NCI-H1092 treated with DMSO at 0.1 percent for 48 hours (cell line): ENCODE results near the gene RBBP6.
"Not testable (repeated sequence)": the region's sequence is repeated elsewhere in the genome, so short reads cannot be mapped to it uniquely, and the experiment has no call there.

Experiments used
- DNase-seq: peaks from one replicate; lab custom pipeline; 2025; lab: John Stamatoyannopoulos, UW

Gene RBBP6

GRCh38 chr16:24539295-24539849 is at the start of gene RBBP6:
RBBP6 (plus strand) TSS chr16:24539566; CDS start chr16:24540627, 1,061 bp downstream.
- DNase-seq, result peak; percentile 97

DNA sequence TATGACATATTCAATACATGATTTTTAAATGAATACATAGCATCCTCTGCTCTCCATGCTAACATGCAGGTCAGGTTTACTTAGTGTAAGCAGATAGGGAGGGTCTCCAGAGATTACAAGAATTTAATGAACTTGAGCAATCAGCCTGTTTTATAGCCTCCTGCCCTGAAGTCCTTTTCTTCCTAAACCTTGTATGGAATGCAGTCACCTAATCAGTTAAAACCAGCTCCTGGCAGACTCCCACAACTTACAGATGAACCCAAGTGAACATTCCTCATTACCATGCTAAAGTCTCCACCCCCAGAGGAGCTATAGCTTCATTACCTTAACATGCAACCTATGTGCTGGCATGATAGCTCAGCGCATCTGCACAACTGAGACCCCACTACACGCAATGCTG is 48.5 kb upstream of the RBBP6 start:
- no peak for DNase-seq

GRCh38 chr16:24491731-24492130 is 47.6 kb upstream of the RBBP6 start:
- DNase-seq, result no peak

- DNase-seq, result no peak
These were observed 45.5 kb upstream of the RBBP6 start for GRCh38 chr16:24493821-24494220.

DNA sequence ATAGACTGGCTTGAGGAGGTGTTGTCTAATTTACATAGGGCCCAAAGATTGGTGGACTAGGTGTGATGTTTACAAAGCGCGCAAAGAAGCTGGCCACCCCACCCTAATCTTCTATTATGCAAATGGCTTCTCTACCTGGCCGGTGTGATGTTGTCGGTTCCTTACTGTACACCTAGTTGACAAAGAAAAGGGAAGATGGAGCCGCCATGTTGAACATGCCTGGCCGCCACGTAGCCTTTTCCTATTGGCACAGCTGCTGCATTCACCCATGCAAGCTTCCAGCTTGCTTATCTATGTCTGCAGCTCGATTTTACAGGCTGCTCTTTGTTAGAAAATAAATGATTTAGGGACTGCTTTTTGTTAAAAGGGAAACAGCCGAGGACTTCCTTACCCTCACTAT is 44.2 kb upstream of the RBBP6 start:
- DNase-seq, result not testable (repeated sequence)

DNA sequence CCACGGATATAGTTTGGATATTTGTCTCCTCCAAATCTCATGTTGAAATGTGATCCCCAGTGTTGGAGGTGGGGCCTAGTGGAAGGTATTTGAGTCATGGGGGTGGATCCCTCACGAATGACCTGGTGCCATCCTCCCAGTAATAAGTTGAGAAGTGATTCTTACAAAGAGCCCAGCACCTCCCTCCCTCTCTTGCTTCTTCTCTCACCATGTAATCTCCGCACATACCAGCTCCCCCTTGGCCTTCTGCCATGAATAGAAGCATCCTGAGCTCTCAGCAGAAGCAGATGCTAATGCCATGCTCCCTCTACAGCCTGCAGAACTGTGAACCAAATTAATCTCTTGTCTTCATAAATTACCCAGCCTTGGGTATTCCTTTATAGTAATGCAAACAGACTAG is 41.9 kb upstream of the RBBP6 start:
- DNase-seq, result no peak

DNA sequence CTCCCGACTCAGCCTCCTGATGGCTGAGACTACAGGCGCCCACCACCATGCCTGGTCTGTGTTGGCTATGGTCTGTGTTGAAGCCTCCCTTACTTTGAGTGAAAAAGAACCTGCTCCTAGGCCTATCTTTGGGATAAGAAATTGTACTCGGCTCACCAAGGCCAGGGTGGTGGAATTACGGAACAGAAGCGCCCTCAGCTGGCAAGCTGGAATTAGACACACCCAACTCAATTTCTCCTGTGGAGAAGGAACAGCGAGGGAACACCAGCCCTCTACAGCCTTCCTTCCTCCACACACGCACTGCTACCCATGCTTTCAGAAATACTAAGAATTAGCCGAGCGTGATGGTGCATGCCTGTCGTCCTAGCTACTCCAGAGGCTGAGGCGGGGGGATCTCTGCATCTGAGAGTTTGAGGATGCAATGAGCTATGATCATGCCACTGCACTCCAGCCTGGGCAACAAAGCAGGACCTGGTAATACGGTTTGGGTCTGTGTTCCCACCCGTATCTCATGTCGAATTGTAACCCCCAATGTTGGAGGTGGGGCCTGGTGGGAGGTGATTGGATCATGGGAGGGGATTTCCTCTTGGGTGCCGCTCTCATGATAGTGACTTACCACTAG is 40.1 kb upstream of the RBBP6 start:
- DNase-seq, result peak; percentile 38

DNA sequence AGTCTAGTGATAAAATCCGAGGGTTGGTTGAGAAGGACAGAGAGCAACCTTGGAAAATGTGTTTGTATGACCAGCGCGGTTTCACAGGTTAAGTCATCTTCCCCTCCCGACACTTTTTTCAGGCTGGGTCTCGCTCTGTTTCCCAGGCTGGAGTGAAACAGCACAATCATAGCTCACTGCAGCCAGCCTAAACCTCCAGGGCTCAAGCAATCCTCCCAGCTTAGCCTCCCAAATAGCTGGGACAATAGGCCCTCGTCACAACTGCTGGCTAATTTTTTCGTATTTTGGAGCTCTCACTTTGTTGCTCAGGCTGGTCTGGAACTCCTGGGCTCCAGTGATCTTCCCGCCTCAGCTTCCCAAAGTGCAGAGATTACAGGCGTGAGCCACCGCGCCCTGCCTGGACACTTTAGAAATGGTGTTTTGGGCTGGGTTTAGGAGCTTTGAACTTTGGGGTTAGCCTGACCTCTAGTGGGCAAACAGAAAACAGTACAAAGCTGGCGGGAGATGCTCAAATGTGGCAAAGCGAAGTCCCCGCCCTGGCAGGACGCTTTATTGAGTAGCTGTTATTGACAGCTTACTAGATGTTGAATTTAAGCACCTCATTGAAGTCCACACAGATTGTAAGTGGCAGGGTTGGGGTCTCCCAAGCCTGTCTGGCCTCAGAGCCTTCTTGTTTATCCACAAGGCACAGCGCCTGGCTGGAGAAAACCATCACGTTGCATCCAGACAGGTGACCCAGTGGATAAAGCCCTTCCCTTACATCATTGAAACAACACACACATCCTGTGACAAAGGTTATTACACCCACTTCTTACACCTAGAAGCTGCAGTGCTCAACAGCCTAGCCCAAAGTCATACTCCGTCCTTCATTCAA is 34.7 kb upstream of the RBBP6 start:
- peak; percentile 50 for DNase-seq

DNA sequence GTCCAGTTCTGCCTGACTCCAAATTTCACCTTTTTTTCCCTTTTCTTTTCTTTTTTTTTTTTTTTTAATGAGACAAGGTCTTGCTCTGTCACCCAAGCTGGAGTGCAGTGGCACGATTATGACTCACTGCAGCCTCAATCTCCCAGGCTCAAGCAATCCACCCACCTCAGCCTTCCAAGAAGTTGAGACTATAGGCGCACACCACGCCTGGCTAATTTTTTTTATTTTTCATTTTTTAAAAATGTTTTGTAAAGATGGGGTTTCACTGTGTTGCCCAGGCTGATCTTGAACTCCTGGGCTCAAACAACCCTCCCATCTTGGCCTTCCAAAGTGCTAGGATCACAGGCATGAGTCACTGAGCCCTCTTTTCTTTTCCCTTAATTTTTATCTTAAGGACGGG is 33.4 kb upstream of the RBBP6 start:
- DNase-seq, result no peak

DNA sequence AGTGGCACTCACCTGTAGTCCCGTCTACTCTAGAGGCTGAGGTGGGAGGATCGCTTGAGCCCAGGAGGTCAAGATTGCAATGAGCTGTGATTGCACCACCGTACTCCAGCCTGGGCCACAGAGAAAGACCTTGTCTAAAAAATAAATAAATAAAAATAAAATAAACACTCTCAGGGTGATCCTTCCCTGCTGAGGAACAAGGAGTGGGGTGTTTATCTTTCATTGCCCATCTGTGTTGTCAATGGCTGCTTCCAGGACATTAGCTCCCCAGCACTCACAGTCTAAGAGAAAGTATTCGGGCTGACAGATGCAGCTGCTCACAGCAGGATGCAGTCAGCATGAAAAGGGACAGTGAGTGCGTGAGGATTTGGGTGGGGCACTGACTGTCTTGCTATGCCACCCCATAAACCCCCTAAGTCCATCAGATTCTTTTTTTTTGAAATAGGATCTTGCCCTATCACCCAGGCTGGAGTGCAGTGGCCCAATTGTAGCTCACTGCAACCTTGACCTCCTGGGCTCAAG is 31.3 kb upstream of the RBBP6 start:
- no peak for DNase-seq

- no peak for DNase-seq
These were observed 30.8 kb upstream of the RBBP6 start for GRCh38 chr16:24508614-24509013.

GRCh38 chr16:24509536-24509935 is 29.8 kb upstream of the RBBP6 start:
- no peak for DNase-seq

DNA sequence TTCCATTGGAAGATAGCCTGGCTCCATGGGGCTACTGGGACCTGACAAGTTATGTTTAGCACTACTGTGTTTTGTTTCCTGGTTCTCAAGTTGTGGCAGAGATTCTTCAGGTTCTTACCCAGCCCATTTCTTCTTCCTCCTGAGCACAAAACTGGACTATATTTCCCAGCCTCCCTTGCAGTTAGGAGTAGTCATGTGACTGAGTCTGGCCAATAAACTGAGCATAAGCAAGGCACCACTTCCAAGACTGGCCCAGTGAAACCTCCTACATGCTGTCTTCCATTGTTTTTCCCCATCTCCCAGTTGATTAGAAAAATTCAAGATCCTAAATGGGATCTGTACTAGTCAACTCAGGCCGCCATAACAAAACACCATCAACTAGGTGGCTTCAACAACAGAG is 28.2 kb upstream of the RBBP6 start:
- DNase-seq, result no peak

DNA sequence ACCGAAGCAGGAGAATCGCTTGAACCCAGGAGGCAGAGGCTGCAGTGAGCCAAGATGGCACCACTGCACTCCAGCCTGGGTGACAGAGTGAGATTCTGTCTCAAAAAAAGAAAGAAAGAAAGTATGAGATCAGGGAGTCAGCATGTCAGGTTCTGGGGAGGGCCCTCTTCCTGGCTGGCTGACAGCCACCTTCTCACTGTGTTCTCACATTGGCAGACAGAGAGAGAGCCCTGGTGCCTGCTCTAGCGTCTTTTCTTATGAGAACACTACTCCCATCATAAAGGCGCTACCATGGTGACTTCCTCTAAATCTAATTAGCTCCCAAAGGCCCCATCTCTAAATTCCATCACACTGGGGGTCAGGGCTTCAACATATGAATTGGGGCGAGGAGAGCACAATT is 27.6 kb upstream of the RBBP6 start:
- DNase-seq, result no peak

DNA sequence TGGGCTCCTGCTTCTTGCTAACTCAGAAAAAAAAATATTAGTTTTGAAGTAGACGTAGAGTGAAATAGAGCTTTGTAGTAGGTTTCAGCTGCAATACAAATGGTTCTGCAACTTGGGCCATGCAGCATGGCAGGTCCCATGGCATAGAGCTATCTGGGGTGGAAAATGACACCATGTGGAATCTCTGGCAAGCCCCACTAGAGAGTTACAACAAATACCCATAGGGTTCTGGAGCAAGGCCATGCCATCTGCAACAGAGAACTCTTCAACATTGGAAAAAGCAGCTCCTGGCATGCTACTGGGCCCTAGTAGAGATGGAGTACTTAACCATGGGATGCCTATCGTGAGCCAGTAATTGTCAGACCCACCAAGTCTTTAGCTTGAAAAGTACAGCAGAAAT is 25.3 kb upstream of the RBBP6 start:
- no peak for DNase-seq

- DNase-seq, result no peak
These were observed 24.2 kb upstream of the RBBP6 start for GRCh38 chr16:24515186-24515585.

DNA sequence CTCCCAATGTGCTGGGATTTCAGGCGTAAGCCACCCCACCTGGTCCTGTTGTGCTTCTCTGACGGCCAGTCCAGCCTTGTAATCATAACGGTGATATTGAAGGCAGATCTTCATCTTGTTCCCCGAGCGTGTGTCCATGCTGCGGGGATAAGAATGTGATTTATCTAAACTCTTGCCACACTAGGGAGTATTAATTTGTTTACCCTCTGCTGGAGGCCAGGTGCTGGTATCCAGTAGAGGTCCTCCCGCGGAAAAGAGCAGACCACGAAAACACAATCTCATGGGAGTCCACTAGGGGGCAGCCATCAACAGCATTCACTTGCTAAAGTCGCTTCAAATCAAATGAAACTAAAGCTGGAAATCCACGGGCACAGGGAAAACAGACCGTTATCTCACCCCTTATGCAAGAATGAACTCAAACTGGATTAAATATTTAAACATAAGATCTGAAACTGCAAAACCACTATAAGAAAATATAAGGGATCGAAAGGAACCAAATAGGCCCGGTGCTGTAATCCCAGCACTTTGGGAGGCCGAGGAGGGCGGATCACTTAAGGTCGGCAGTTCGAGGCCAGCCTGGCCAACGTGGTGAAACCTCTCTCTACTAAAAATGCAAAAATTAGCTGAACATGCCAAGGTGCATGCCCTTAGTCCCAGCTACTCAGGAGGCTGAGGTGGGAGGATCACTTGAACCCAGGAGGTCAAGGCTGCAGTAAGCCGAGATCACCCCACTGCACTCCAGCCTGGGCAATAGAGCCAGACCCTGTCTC is 22.3 kb upstream of the RBBP6 start:
- DNase-seq, result peak; percentile 84

- no peak for DNase-seq
These were observed 20.9 kb upstream of the RBBP6 start for GRCh38 chr16:24518498-24518897.

DNA sequence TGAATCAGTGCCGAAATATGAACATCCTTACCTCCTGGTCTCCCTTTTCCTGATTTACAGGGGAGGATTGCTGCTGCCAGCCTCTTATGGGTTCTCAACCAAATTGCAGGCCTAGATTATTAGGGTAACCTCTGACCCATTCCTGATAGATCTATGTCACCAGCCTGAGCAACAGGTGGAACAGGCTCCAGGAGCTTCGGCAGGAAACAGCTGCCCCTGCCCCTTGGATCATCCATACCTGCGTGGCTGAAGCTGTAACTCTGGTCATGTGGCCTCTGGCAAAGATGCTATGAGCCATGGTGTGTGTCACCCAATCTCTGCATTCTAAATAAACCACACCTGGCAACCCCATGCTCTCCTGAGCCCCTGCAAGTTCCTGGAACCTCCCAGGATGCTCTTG is 18.4 kb upstream of the RBBP6 start:
- no peak for DNase-seq

DNA sequence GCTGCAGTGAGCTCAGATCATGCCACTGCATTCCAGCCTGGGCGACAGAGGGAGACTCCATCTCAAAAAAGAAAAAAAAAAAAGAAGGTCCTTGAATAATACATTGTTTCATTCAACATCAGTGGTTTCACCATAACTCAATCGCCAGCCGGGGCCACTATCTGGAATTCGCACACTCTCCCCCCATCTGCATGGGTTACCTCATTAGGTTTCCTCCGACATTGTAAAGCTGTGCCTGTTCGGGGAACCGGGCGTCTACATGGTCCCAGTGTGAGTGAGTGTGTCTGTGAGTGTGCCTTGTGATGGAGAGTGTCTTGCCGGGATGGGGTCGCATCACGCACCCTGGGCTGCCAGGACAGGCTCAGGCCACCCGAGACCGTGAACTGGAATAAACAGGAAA is 16.6 kb upstream of the RBBP6 start:
- no peak for DNase-seq

GRCh38 chr16:24523569-24523968 is 15.8 kb upstream of the RBBP6 start:
- no peak for DNase-seq
